ELF-1 (cell line): Measurements from ENCODE around the gene TCN1.

Experiments used
- DNase-seq: peaks from one replicate; pipeline ENCODE4 v3.0.0-alpha.2; 2016; ENCODE audit warnings: low read depth, low spot score

The TCN1 gene

GRCh38 chr11:59810189-59810910 is 55.9 kb downstream of the TCN1 start, which contains the start of gene MRPL16:
Gene MRPL16 (minus strand): TSS chr11:59810778. CDS start chr11:59810658, 120 bp downstream.
- peak; percentile 95 for DNase-seq

DNA sequence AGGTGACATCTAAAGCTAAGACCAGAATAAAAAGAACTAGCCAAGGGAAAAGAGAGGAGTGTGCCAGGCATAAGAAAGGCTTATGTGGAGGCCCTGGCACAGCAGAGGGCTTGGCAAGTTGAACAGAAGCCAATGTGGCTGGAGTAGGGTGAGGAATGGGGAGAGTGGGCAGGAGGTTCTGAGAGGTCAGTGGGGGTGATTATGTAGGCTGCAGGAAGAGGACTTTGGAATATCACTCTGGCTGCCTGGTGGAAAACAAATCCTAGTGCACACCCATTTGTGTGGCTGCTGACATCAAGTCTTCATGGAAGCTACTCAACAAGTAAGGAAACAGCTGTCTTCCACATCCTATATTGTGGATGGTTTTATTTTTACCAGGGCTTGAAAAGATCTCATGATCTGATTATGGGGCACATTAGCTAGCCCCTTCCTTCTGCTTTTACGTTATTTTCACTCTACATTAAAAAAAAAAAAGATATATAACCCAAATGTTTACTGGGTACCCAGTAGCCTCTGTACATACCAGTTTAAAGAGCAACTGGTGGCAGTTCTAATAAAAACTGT is 59.2 kb downstream of the TCN1 start:
- no peak for DNase-seq

GRCh38 chr11:59804061-59804460 is 62.2 kb downstream of the TCN1 start:
- DNase-seq: no peak
